HEK293 (cell line): Measurements from ENCODE around the gene FXYD5.
A peak's percentile ranks its signal among the peaks of the same experiment; 100 is the strongest.

Experiments
- HOXA7 ChIP-seq: sonication (generic); formaldehyde crosslinking; IDR thresholded peaks from 2 replicates; pipeline ENCODE4 v1.8.1; 2022; ENCODE audit warnings: missing genetic modification reagents, borderline replicate concordance
- KLF10 ChIP-seq: fragments of 450-650 bp; IDR thresholded peaks from 2 replicates; pipeline ENCODE4 v1.5.1; 2018; ENCODE audit warnings: missing biosample characterization, mild to moderate bottlenecking, missing genetic modification characterization
- KLF7 ChIP-seq: fragments of 450-650 bp; formaldehyde crosslinking; IDR thresholded peaks from 2 replicates; pipeline ENCODE4 v1.5.1; 2016; ENCODE audit warnings: missing biosample characterization, missing genetic modification characterization, borderline replicate concordance
- REPIN1 ChIP-seq: fragments of 450-650 bp; formaldehyde crosslinking; IDR thresholded peaks from 2 replicates; pipeline ENCODE4 v1.5.1; 2017; ENCODE audit warnings: missing biosample characterization, missing genetic modification characterization, low read depth
- SCRT2 ChIP-seq: fragments of 450-650 bp; formaldehyde crosslinking; IDR thresholded peaks from 2 replicates; pipeline ENCODE4 v1.5.1; 2016; ENCODE audit warnings: missing biosample characterization, missing genetic modification characterization
- SP3 ChIP-seq: fragments of 450-650 bp; formaldehyde crosslinking; IDR thresholded peaks from 2 replicates; pipeline ENCODE4 v1.5.1; 2016; ENCODE audit warnings: missing biosample characterization, missing genetic modification characterization
- WT1 ChIP-seq: fragments of 450-650 bp; formaldehyde crosslinking; IDR thresholded peaks from 2 replicates; pipeline ENCODE4 v1.5.1; 2016; ENCODE audit warnings: missing biosample characterization, missing genetic modification characterization
- ZBTB20 ChIP-seq: fragments of 450-650 bp; formaldehyde crosslinking; IDR thresholded peaks from 2 replicates; pipeline ENCODE4 v1.5.1; 2016; ENCODE audit warnings: missing biosample characterization, missing genetic modification characterization
- ZNF112 ChIP-seq: fragments of 450-650 bp; formaldehyde crosslinking; IDR thresholded peaks from 2 replicates; pipeline ENCODE4 v1.5.0; 2017; ENCODE audit warnings: missing biosample characterization, missing genetic modification characterization
- ZNF174 ChIP-seq: fragments of 450-650 bp; formaldehyde crosslinking; IDR thresholded peaks from 2 replicates; pipeline ENCODE4 v1.5.0; 2017; ENCODE audit warnings: missing biosample characterization, mild to moderate bottlenecking, missing genetic modification characterization
- ZNF2 ChIP-seq: fragments of 450-650 bp; formaldehyde crosslinking; IDR thresholded peaks from 2 replicates; pipeline ENCODE4 v1.5.1; 2016; ENCODE audit warnings: missing biosample characterization, missing genetic modification characterization
- ZNF214 ChIP-seq: fragments of 450-650 bp; formaldehyde crosslinking; IDR thresholded peaks from 2 replicates; pipeline ENCODE4 v1.5.1; 2017; ENCODE audit warnings: missing biosample characterization, mild to moderate bottlenecking, missing genetic modification characterization, borderline replicate concordance
- ZNF24 ChIP-seq: fragments of 450-650 bp; formaldehyde crosslinking; IDR thresholded peaks from 2 replicates; pipeline ENCODE4 v1.5.1; 2016; ENCODE audit warnings: missing biosample characterization, missing genetic modification characterization
- ZNF292 ChIP-seq: fragments of 450-650 bp; formaldehyde crosslinking; IDR thresholded peaks from 2 replicates; pipeline ENCODE4 v1.5.1; 2016; ENCODE audit warnings: low read depth, missing biosample characterization, missing genetic modification characterization, borderline replicate concordance
- ZNF362 ChIP-seq: fragments of 450-650 bp; formaldehyde crosslinking; IDR thresholded peaks from 2 replicates; pipeline ENCODE4 v1.5.1; 2016; ENCODE audit warnings: missing biosample characterization, missing genetic modification characterization
- ZNF37A ChIP-seq: fragments of 450-650 bp; IDR thresholded peaks from 2 replicates; pipeline ENCODE4 v1.5.1; 2018; ENCODE audit warnings: missing biosample characterization, missing genetic modification characterization
- ZNF48 ChIP-seq: fragments of 450-650 bp; formaldehyde crosslinking; IDR thresholded peaks from 2 replicates; pipeline ENCODE4 v1.5.1; 2016; ENCODE audit warnings: missing biosample characterization, missing genetic modification characterization
- ZNF501 ChIP-seq: fragments of 450-650 bp; formaldehyde crosslinking; IDR thresholded peaks from 2 replicates; pipeline ENCODE4 v1.5.1; 2016; ENCODE audit warnings: missing biosample characterization, missing genetic modification characterization
- ZNF513 ChIP-seq: fragments of 450-650 bp; IDR thresholded peaks from 2 replicates; pipeline ENCODE4 v1.5.1; 2018; ENCODE audit warnings: missing biosample characterization, missing genetic modification characterization
- ZNF521 ChIP-seq: fragments of 450-650 bp; formaldehyde crosslinking; IDR thresholded peaks from 2 replicates; pipeline ENCODE4 v1.5.1; 2017; ENCODE audit warnings: missing biosample characterization, mild to moderate bottlenecking, missing genetic modification characterization
- ZNF549 ChIP-seq: fragments of 450-650 bp; IDR thresholded peaks from 2 replicates; pipeline ENCODE4 v1.5.1; 2018; ENCODE audit warnings: missing biosample characterization, missing genetic modification characterization, mild to moderate bottlenecking, inconsistent platforms, moderate library complexity
- ZNF596 ChIP-seq: fragments of 450-650 bp; IDR thresholded peaks from 2 replicates; pipeline ENCODE4 v1.5.0; 2018; ENCODE audit warnings: missing biosample characterization, mild to moderate bottlenecking, missing genetic modification characterization, moderate library complexity
- ZNF624 ChIP-seq: fragments of 450-650 bp; formaldehyde crosslinking; IDR thresholded peaks from 2 replicates; pipeline ENCODE4 v1.5.1; 2017; ENCODE audit warnings: missing biosample characterization, missing genetic modification characterization
- ZNF639 ChIP-seq: fragments of 450-650 bp; formaldehyde crosslinking; IDR thresholded peaks from 2 replicates; pipeline ENCODE4 v1.5.1; 2016; ENCODE audit warnings: missing biosample characterization, missing genetic modification characterization
- ZNF768 ChIP-seq: fragments of 450-650 bp; formaldehyde crosslinking; IDR thresholded peaks from 2 replicates; pipeline ENCODE4 v1.5.1; 2018; ENCODE audit warnings: missing biosample characterization, mild to moderate bottlenecking, missing genetic modification characterization
- ZSCAN5A ChIP-seq: fragments of 450-650 bp; formaldehyde crosslinking; IDR thresholded peaks from 2 replicates; pipeline ENCODE4 v1.5.1; 2016; ENCODE audit warnings: missing biosample characterization, missing genetic modification characterization
- TF ChIP-seq, protein P1 (sequence below): fragments of 450-650 bp; formaldehyde crosslinking; IDR thresholded peaks from 2 replicates; pipeline ENCODE4 v1.5.1; 2017; ENCODE audit warnings: missing biosample characterization, missing genetic modification characterization
- TF ChIP-seq, protein P2 (sequence below): fragments of 450-650 bp; formaldehyde crosslinking; IDR thresholded peaks from 2 replicates; pipeline ENCODE4 v1.5.1; 2016; ENCODE audit warnings: missing biosample characterization, missing genetic modification characterization
- TF ChIP-seq, protein P3 (sequence below): fragments of 450-650 bp; formaldehyde crosslinking; IDR thresholded peaks from 2 replicates; pipeline ENCODE4 v1.5.1; 2016; ENCODE audit warnings: missing biosample characterization, missing genetic modification characterization

The FXYD5 gene

GRCh38 chr19:35140962-35141836 is 13.3 kb upstream of the FXYD5 start (continued):
- TF ChIP-seq SP3 (peak; percentile 89), ZNF596 (tag by site-specific recombination) (no peak), ZNF362 (tag by site-specific recombination) (no peak), SCRT2 (no peak; the same call in 1 of the 2 replicates), ZNF2 (peak; percentile 53; the same call in 1 of the 2 replicates), ZBTB20 (peak; percentile 47; the same call in 1 of the 2 replicates), ZNF549 (tag by site-specific recombination) (no peak), ZNF292 (tag by site-specific recombination) (no peak), ZNF639 (tag by site-specific recombination) (no peak), WT1 (tag by site-specific recombination) (peak; percentile 29; the same call in 1 of the 2 replicates), ZNF174 (no peak), ZNF112 (tag by site-specific recombination) (no peak), REPIN1 (tag by site-specific recombination) (no peak), ZSCAN5A (tag by site-specific recombination) (no peak), HOXA7 (CRISPR knock-in tag) (no peak), ZNF214 (tag by site-specific recombination) (no peak), KLF7 (peak; percentile 81; the same call in 1 of the 2 replicates), ZNF521 (no peak), ZNF624 (no peak), ZNF513 (tag by site-specific recombination) (peak; percentile 90), ZNF48 (tag by site-specific recombination) (no peak), ZNF768 (tag by site-specific recombination) (no peak), ZNF501 (tag by site-specific recombination) (no peak), KLF10 (tag by site-specific recombination) (no peak; the same call in 1 of the 2 replicates), ZNF37A (tag by site-specific recombination) (no peak), ZNF24 (peak; percentile 78; the same call in 1 of the 2 replicates)
- TF ChIP-seq, protein P1, sequence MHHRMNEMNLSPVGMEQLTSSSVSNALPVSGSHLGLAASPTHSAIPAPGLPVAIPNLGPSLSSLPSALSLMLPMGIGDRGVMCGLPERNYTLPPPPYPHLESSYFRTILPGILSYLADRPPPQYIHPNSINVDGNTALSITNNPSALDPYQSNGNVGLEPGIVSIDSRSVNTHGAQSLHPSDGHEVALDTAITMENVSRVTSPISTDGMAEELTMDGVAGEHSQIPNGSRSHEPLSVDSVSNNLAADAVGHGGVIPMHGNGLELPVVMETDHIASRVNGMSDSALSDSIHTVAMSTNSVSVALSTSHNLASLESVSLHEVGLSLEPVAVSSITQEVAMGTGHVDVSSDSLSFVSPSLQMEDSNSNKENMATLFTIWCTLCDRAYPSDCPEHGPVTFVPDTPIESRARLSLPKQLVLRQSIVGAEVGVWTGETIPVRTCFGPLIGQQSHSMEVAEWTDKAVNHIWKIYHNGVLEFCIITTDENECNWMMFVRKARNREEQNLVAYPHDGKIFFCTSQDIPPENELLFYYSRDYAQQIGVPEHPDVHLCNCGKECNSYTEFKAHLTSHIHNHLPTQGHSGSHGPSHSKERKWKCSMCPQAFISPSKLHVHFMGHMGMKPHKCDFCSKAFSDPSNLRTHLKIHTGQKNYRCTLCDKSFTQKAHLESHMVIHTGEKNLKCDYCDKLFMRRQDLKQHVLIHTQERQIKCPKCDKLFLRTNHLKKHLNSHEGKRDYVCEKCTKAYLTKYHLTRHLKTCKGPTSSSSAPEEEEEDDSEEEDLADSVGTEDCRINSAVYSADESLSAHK (tag by site-specific recombination): no peak
- TF ChIP-seq, protein P2, sequence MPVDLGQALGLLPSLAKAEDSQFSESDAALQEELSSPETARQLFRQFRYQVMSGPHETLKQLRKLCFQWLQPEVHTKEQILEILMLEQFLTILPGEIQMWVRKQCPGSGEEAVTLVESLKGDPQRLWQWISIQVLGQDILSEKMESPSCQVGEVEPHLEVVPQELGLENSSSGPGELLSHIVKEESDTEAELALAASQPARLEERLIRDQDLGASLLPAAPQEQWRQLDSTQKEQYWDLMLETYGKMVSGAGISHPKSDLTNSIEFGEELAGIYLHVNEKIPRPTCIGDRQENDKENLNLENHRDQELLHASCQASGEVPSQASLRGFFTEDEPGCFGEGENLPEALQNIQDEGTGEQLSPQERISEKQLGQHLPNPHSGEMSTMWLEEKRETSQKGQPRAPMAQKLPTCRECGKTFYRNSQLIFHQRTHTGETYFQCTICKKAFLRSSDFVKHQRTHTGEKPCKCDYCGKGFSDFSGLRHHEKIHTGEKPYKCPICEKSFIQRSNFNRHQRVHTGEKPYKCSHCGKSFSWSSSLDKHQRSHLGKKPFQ (tag by site-specific recombination): no peak
- TF ChIP-seq, protein P3, sequence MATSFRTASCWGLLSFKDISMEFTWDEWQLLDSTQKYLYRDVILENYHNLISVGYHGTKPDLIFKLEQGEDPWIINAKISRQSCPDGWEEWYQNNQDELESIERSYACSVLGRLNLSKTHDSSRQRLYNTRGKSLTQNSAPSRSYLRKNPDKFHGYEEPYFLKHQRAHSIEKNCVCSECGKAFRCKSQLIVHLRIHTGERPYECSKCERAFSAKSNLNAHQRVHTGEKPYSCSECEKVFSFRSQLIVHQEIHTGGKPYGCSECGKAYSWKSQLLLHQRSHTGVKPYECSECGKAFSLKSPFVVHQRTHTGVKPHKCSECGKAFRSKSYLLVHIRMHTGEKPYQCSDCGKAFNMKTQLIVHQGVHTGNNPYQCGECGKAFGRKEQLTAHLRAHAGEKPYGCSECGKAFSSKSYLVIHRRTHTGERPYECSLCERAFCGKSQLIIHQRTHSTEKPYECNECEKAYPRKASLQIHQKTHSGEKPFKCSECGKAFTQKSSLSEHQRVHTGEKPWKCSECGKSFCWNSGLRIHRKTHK (tag by site-specific recombination): no peak
